Measurements from ENCODE around the gene B4GAT1. TPM values are rescaled to one million over a fixed set of nuclear protein-coding genes. Genes with fewer than 3 reads are reported as not detected.

Gene B4GAT1
- total and polyA plus RNA-seq, 2 donors (not counting 3 experiments of a cell fraction or from before 2014, with no cell fraction given) = 21.2 to 21.6 TPM

DNA sequence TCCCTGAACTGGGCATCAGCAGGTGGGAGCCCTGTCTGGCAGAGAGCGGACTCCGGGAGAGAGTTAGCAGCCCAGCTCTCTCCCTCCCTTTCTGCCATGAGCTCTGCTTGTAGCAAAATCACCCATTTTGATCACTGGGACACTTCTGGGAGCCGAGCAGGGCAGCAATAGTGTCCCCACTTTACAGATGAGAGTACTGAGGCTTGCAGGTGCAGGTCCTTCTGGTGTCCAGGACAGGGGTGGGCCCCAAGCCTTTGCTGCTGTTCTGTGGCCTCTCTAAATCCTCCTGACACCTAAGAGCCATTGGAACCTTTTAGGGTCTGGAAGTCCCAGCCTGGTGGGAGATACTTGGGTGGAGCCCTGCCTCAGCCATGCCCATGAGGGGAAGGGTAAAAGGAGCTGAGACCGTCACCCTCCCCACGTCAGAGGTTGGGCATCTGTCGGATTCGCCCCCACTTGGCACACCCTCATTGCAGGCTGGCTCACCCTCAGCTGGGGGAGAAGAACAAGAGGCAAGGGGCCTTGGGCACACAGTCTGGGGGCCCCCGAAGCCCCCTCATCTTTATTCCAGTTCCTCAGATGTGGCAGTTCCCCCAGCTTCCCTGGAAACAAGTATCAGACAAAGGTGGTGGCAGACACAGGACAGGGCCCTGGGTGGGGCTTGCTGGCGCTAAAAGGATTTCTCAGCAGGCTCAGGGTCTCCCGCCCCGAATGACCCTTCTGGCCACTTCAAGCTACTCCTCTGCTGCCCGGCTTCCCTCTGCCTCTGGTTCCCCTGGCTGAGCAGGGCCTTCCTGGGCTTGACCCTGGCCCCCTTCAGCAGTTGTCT, 15.7 kb downstream of the B4GAT1 start:
- Histone ChIP-seq H3K4me3 (replicated peaks in 1 of 3; ENCODE audit: insufficient read depth in 1 of 3, low read depth in 1 of 3, low read length in 3 of 3) (no peak overlapping the region), H3K9me1 (replicated peaks; ENCODE audit: control insufficient read depth, extremely low read depth, insufficient read depth, low read length) (no peaks in the 10 kb centered on the region), H3K9ac (replicated peaks; ENCODE audit: extremely low read depth, insufficient read depth, low read length) (no peak overlapping the region), H3K27me3 (ENCODE audit: control insufficient read depth in 2 of 2, insufficient read depth in 2 of 2, low read length in 2 of 2) (no peaks in the 10 kb centered on the region), H2AFZ (ENCODE audit: low read depth, low read length) (no peak overlapping the region), H3K79me2 (ENCODE audit: control insufficient read depth, insufficient read depth, low read length) (no peaks in the 10 kb centered on the region), H3K4me1 (ENCODE audit: control insufficient read depth, extremely low read depth, insufficient read depth, low read length) (peaks cover 18% of the 10 kb centered on the region), H3K36me3 (ENCODE audit: control insufficient read depth in 2 of 2, extremely low read depth in 1 of 2, insufficient read depth in 2 of 2, low read length in 2 of 2) (no peaks in the 10 kb centered on the region), H3K4me2 (ENCODE audit: insufficient read depth, low read length) (no peak overlapping the region), H4K20me1 (replicated peaks; ENCODE audit: control insufficient read depth, extremely low read depth, insufficient read depth, low read length) (no peaks in the 10 kb centered on the region), H3K9me3 (replicated peaks; ENCODE audit: control insufficient read depth, insufficient read depth, low read length) (no peaks in the 10 kb centered on the region), H3K27ac (ENCODE audit: insufficient read depth, low read depth, low read length) (no peak overlapping the region)
- FAIRE-seq (no peak), DNase-seq (ENCODE audit: low read depth, low spot score) (no peak)
- TF ChIP-seq GATA2 (IDR thresholded peaks at IDR 0.05; ENCODE audit: insufficient read depth, insufficient read length, low read depth, low read length) (no peak), POLR2AphosphoS5 (IDR thresholded peaks at IDR 0.05; ENCODE audit: insufficient read depth, low read depth, low read length) (no peak), POLR2A (IDR thresholded peaks at IDR 0.05; ENCODE audit: low read depth, low read length) (no peak), EZH2 (IDR thresholded peaks at IDR 0.05; ENCODE audit: borderline replicate concordance, low read depth, low read length, severe bottlenecking) (no peak), MYC (IDR thresholded peaks at IDR 0.05; ENCODE audit: low read depth, low read length) (no peak), JUN (IDR thresholded peaks at IDR 0.05; ENCODE audit: borderline replicate concordance, insufficient read depth, insufficient read length, low read depth) (no peak), FOS (IDR thresholded peaks at IDR 0.05; ENCODE audit: borderline replicate concordance, insufficient read depth, low read length) (no peak)
- TF ChIP-seq, protein P1, sequence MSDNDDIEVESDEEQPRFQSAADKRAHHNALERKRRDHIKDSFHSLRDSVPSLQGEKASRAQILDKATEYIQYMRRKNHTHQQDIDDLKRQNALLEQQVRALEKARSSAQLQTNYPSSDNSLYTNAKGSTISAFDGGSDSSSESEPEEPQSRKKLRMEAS (IDR thresholded peaks at IDR 0.05; ENCODE audit: insufficient read depth, insufficient read length) = no peak
- TF ChIP-seq, protein P2, sequence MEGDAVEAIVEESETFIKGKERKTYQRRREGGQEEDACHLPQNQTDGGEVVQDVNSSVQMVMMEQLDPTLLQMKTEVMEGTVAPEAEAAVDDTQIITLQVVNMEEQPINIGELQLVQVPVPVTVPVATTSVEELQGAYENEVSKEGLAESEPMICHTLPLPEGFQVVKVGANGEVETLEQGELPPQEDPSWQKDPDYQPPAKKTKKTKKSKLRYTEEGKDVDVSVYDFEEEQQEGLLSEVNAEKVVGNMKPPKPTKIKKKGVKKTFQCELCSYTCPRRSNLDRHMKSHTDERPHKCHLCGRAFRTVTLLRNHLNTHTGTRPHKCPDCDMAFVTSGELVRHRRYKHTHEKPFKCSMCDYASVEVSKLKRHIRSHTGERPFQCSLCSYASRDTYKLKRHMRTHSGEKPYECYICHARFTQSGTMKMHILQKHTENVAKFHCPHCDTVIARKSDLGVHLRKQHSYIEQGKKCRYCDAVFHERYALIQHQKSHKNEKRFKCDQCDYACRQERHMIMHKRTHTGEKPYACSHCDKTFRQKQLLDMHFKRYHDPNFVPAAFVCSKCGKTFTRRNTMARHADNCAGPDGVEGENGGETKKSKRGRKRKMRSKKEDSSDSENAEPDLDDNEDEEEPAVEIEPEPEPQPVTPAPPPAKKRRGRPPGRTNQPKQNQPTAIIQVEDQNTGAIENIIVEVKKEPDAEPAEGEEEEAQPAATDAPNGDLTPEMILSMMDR (IDR thresholded peaks at IDR 0.05; ENCODE audit: extremely low read depth in 1 of 2, insufficient read depth in 1 of 2, low read depth in 1 of 2, low read length in 2 of 2) = no peak
- ChIA-PET CTCF (interaction anchor here (8.7 kb wide), 1 partner anchor 18 kb away, joined by 225 read pairs; the partner anchor contains the start of gene CD248), POLR2A (no interaction called here)
- no TSS peak for BruUV-seq (replicated peaks)
- dilution Hi-C loops (cut with MboI; ENCODE audit: extremely low pct_ligation_motif_present, low sequenced_read_pairs) = no loop called here
- intact Hi-C loops (cut with micrococcal nuclease) = no loop called here
